HG02588 (cell line): ENCODE data around the gene SYNE2.

ENCODE experiments used
- ATAC-seq: cut with Tn5 transposase; IDR thresholded peaks from one replicate; pipeline ENCODE4 v1.9.1; 2021; ENCODE audit warnings: mild to moderate bottlenecking, moderate library complexity; ENCODE audit not compliant: unreplicated experiment

Gene SYNE2

DNA sequence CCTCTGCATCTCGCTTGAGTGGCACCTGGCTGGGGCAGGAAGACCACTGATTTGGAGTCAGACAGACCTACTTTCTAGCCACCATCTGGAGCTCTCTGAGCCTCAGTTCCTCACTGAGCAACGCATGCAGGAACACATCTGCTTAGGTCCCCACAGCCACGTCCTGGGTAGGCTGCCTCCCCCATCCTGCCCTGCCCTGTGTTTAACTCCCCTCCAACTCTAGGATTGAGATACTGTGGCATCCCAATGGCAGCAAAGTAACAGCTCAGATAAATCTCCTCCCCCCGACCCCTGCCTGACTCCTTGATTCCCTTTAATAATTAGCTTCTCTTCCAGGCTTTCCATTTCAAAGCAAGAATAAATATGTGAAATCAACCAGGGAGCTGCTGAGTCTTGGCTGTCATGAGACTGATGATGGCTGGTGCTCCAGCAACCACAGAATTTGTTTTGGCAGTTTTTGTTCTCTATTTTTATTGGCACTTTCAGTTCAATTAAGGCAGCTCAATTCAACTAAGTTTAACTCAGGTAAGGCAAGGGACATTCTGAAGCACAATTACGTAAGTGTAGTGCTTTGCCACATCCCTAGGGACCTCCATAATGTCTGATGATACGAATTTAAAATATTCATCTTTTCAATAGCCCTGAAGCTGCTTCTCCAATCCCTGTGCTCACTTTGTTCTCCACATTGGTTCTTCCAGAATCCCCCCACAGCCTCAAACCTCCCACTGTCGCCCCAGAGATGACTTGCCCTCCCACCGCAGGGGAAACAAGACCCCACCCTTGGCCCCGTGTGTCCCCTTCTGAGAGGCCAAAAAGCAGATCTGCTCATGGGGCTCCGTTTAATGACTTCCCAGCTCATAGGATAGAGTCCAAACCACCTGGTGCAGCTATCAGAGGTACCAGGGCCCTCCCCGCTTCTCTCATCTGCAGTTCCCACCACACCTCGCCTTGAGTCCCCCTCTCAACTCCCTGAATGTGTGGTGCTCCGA lies 383.1 kb downstream of the SYNE2 start:
- peak; percentile 62 for ATAC-seq

DNA sequence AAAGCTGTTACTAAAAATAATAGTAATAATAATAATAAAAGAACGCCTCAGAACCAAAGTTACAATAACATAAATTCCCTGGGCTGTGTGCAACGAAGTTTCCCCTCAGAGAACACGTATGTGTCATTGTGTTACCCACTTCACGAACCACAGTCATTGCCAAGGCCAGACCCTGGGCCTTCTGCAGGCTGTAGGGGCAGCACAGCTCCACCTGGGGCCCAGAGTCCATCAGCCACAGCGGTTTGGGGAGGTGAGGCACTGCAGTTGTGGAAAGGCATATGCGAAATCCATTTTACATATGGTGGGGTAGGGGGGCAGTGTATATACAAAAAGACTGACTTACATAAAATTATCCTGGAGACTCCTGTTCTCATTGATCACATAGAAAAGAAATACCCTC lies 385.2 kb downstream of the SYNE2 start:
- ATAC-seq: no peak

DNA sequence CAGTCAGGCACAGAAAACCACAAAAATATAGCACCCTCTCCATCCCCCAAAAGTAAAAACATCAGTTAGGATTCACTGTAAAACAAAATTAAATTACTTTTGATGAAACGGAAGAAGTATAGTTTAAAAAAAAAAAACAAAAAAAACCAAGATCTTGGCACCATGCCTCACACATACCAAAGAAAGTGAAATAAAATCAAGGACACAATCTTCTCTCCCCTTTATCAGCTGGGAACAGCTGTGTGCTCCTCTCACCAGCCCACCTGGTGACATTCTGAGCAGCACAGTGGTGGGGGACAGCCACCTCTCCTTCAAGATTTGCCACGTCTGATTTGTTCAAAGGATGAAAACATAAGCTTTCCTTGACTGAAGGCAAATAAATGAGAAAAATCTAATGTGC lies 385.8 kb downstream of the SYNE2 start:
- no peak for ATAC-seq

DNA sequence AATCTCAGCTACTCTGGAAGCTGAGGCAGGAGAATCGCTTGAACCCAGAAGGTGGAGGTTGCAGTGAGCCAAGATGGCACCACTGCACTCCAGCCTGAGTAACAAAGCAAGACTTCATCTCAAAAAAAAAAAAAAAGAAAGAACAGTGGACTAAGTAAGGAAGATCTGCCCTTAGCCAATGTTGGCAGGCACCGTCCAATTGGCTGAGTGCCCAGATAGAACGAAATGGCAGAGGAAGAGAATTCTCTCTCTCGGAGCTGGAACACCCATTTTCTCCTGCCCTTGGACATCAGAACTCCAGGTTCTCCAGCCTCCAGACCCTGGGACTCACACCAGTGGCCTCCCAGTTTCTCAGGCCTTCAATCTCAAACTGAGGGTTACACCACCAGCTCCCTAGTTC lies 391.5 kb downstream of the SYNE2 start:
- no peak for ATAC-seq

DNA sequence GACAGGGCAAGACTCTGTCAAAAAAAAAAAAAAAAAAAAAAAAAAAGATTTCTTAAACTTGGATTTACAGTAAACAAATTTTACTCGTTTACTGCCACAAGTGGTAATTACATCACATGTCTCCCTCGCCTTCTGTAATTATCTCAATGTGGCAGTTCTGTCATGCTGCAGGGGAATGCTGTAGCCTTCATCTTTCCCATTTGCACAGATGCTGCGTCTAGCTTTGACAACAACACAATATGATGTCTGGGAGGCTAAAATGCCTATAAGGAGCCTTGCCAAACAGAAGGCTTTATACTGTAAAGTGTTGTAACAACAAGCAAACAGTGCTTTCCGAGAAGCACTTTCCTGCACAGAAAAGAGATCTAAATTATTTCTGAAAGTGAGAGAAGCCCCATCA lies 392.7 kb downstream of the SYNE2 start:
- ATAC-seq: no peak

DNA sequence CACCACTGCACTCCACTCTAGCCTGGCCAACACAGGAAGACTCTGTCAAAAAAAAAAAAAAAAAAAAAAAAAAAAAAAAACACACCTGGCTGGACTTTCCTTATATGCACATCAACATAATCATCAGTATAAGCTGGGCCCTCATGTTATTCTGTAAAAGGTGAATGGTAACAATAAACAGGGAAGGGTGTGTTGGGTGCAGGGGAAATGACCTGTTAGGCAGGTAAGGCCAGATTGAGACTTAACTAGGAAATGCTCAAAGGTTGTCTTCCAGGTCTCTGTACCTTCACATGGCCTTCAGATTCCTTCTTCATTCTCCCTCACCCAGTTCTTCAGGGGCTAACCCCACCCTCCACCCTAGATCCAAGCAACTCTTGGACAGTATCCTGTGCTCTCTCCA lies 393.9 kb downstream of the SYNE2 start:
- ATAC-seq: no peak

DNA sequence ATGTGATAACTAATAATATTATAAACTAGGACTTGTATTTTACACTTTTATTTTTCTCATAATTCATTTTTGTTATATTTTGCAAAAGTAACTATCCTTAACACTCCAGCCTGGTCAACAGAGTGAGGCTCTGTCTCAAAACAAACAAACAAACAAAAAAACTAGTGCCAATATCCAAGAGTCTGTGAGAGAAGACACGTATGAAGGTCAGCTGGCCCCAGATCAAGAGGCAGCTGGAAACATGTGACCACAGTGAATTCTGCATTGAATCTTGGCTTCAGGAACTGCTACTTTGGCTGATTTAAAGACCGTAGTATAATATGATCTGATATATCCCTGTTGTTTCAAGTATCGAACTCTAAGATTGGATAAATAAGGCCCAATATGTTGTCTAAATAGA lies 394.4 kb downstream of the SYNE2 start:
- no peak for ATAC-seq

DNA sequence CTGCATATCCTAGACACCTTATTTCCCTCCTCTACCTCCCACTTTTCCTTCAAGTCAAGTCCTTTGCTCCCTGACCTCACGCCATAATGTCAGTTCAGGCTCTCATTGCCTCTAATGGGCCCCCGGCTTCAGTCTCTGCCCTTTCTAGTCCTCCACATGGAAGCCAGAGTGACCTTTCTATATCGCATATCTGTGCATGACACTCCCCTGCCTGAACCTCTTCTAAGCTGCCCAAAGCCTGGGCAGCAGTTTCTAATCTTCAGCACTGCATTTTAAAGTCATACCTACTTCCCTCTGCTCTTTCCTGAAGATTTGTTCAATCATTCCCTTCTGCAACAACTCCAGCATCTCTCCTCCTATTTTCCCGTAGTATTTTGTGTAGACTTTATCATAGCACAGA lies 395.9 kb downstream of the SYNE2 start:
- ATAC-seq: no peak

DNA sequence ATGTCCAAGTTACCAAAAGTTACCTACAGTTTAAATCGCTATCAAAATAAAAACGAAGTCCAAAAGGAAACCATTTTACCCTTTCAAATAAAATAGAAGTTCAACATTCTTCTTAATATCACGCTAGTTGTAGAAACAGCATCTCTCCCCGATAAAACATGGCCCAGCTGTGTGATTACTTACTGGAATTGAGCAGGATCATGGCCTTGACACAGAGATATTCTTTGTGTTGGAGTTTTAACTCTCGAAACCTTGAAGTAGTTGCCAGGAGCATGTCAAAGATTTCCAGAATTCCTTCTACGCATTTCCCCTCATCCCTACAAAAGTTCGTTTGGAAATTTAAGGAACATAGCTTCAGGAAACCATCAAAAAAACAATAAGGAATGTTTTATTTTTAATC lies 396.6 kb downstream of the SYNE2 start:
- no peak for ATAC-seq

DNA sequence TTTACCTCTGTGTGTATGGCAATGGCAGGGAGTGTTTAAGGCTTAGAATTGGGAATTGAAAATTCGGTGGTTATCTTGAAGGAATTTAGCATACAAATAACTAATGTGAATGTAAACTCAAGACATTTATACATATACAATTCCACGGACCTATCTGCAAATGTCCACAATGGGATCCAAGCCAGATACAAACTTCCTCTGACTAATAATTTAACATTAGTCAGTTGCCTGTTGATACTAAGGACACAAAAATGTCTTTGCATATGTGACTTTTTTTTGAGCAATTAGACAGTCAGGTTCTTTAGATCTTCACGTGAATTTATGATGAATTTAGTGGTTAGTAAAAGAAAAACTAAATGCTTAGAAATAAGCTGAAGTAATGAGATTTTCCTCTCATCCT lies 400.9 kb downstream of the SYNE2 start:
- ATAC-seq: no peak

DNA sequence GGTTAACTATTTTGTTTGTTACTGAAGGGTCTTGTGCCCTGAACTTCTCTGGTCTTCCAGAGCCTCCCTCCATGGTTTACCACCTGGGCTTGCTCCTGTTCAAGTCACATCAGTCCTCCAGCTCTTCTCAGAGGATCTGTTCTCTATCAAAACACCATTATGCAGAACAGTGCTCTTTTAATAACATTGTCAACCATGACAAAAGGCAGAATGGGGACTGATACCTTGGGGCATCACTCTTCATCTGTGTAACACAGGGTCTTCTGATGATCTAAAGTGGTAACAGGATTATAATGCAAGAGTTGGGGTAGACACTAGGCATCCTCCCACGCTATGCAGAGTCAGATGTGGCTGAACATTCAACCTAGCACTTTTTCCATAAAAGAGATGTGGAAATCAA lies 403.0 kb downstream of the SYNE2 start:
- ATAC-seq: no peak

DNA sequence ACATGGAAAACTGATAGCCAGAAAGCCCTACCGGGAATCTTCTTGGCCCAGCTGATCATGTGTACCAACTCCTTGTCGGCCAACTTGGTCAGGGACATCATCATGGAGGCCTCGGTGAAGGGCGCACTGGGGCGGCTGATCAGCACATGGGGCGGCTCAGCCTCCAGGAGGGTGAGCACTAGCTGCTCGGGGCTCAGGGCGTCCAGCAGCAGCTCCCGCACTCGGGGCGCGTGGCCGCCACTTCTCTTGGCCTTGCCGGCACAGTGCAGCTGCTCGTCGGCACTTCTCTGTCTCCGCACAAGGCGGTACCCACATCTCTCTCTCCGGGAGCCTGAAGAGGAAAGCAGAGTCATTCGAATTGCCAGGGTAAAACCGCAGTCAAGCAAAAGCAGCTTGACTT lies 407.6 kb downstream of the SYNE2 start:
- no peak for ATAC-seq

DNA sequence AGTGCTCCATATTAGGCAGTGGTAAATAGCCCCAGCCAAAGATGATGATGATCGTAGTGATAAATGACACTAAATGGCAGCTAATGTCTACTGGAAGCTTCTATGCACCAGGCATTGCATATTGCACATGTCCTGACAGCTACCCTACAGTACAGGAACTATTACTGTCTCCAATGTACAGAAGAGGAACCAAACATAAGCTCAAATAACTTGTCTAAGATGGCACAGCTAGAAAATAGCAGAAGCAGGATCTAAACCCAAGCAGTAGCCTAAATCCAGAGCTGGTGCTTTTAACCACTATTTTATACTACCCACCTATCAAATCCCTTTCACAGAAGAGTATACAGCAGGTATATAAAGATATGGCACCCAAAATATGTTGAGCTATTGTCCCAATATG lies 412.4 kb downstream of the SYNE2 start:
- no peak for ATAC-seq

DNA sequence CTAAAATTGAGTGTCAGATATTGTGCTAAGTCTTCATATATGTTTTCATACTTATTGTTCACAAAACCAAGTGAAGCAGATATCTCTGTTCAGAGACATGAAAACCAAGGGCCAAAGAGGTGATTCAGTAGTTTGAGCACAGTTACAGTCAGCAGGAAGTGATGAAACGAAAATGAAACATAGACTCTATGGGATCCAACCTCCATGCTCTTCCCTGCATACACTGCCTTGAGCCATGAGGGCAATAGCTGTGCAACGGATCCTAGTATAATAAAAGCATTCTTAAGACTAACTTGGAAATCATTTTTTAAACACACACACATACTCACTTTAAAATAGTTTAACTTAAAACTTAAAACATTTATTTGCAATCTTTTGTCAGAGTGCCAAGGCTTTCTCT lies 413.4 kb downstream of the SYNE2 start:
- no peak for ATAC-seq

DNA sequence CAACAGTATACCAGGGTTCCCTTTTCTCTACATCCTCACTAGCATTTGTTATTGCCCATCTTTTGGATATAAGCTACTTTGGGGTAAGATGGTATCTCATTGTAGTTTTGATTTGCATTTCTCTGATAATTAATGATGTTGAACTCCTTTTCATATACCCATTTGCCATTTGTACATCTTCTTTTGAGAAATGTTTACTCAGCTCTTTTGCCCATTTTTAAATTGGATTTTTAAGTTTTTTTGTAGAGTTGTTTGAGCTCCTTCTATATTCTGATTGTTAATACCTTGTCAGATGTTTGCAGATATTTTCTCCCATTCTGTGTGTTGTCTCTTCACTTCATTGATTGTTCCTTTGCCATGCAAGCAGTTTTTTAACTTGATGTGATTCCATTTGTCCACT lies 419.2 kb downstream of the SYNE2 start:
- ATAC-seq: no peak
